Measurements from ENCODE around the gene TIE1. TPM values are rescaled to one million over a fixed set of nuclear protein-coding genes. Genes with fewer than 3 reads are reported as not detected.
A peak's percentile ranks its signal among the peaks of the same experiment; 100 is the strongest.

Gene TIE1
- total and polyA plus RNA-seq, 2 of the 13 experiments (the other 11 are each of a cell fraction or from before 2014, with no cell fraction given) = 0.58 to 0.84 TPM

- TF ChIP-seq, protein P1, sequence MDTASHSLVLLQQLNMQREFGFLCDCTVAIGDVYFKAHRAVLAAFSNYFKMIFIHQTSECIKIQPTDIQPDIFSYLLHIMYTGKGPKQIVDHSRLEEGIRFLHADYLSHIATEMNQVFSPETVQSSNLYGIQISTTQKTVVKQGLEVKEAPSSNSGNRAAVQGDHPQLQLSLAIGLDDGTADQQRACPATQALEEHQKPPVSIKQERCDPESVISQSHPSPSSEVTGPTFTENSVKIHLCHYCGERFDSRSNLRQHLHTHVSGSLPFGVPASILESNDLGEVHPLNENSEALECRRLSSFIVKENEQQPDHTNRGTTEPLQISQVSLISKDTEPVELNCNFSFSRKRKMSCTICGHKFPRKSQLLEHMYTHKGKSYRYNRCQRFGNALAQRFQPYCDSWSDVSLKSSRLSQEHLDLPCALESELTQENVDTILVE (CRISPR knock-in tag; IDR thresholded peaks at IDR 0.05) = no peak
- TF ChIP-seq HNRNPH1 (optimal IDR thresholded peaks at IDR 0.05; ENCODE audit: low read depth, low read length) (no peak), ZZZ3 (CRISPR knock-in tag; IDR thresholded peaks at IDR 0.05; ENCODE audit: borderline replicate concordance) (no peak), ZNF441 (CRISPR knock-in tag; IDR thresholded peaks at IDR 0.05; ENCODE audit: borderline replicate concordance) (no peak), HDAC6 (IDR thresholded peaks at IDR 0.05; ENCODE audit: low read depth, low read length) (no peak), DR1 (CRISPR knock-in tag; IDR thresholded peaks at IDR 0.05) (peak; percentile 89), NONO (IDR thresholded peaks at IDR 0.05) (no peak), NONO (CRISPR knock-in tag; conservative IDR thresholded peaks at IDR 0.05) (no peak; the same call in 1 of the 2 replicates), IKZF4 (CRISPR knock-in tag; IDR thresholded peaks at IDR 0.05; ENCODE audit: borderline replicate concordance, low read depth, not compliant biosample characterization) (no peak), ZNF430 (CRISPR knock-in tag; IDR thresholded peaks at IDR 0.05) (peak; percentile 76; the same call in 1 of the 2 replicates), TBL1XR1 (IDR thresholded peaks at IDR 0.05; ENCODE audit: borderline replicate concordance, low read length, partially characterized antibody) (peak; percentile 19), CREB1 (IDR thresholded peaks at IDR 0.05) (peak; percentile 66), CREB1 (CRISPR knock-in tag; IDR thresholded peaks at IDR 0.05) (peak; percentile 89), WIZ (CRISPR knock-in tag; IDR thresholded peaks at IDR 0.05) (no peak), CAMTA2 (CRISPR knock-in tag; IDR thresholded peaks at IDR 0.05; ENCODE audit: borderline replicate concordance) (no peak), MAX (IDR thresholded peaks at IDR 0.05) (peak; percentile 92), GPN1 (CRISPR knock-in tag; IDR thresholded peaks at IDR 0.05; ENCODE audit: borderline replicate concordance) (no peak), POGZ (CRISPR knock-in tag; IDR thresholded peaks at IDR 0.05) (peak; percentile 96), BATF2 (CRISPR knock-in tag; IDR thresholded peaks at IDR 0.05) (peak; percentile 97), TCF12 (IDR thresholded peaks at IDR 0.05) (no peak), TCF12 (CRISPR knock-in tag; IDR thresholded peaks at IDR 0.05) (no peak), KMT2A (CRISPR knock-in tag; IDR thresholded peaks at IDR 0.05) (peak; percentile 47; the same call in 1 of the 2 replicates), SMAD3 (CRISPR knock-in tag; IDR thresholded peaks at IDR 0.05) (no peak), ZNF510 (CRISPR knock-in tag; IDR thresholded peaks at IDR 0.05; ENCODE audit: low read depth) (no peak), ONECUT2 (CRISPR knock-in tag; IDR thresholded peaks at IDR 0.05) (no peak), ISL2 (CRISPR knock-in tag; IDR thresholded peaks at IDR 0.05) (0 out of 2 replicates have a peak, but pooled peaks have one; percentile 12), ZNF30 (CRISPR knock-in tag; IDR thresholded peaks at IDR 0.05) (no peak), ZFYVE20 (CRISPR knock-in tag; IDR thresholded peaks at IDR 0.05; ENCODE audit: borderline replicate concordance, low read depth) (peak; percentile 95)
These were observed 58.2 kb downstream of the TIE1 start, which contains the start of gene CDC20 (continued) for GRCh38 chr1:43358746-43359693.

Data from HepG2 (cell line).